Neural progenitor cell (in vitro differentiated cells): ENCODE measurements around the gene KAT7.

Experiments
- EZH2phosphoT487 ChIP-seq: fragments of 200-600 bp; sonication (generic); IDR thresholded peaks from 2 replicates; pipeline ENCODE4 v1.6.1; 2017; ENCODE audit warnings: antibody characterized with exemption
- TF ChIP-seq, protein P1 (sequence below): fragments of 200-600 bp; sonication (generic); IDR thresholded peaks from 2 replicates; pipeline ENCODE4 v1.5.1; 2017; ENCODE audit warnings: antibody characterized with exemption, mild to moderate bottlenecking

GRCh38 chr17:49775546-49776260 lies 12.8 kb upstream of the KAT7 start:
- TF ChIP-seq EZH2phosphoT487: no peak
- TF ChIP-seq, protein P1, sequence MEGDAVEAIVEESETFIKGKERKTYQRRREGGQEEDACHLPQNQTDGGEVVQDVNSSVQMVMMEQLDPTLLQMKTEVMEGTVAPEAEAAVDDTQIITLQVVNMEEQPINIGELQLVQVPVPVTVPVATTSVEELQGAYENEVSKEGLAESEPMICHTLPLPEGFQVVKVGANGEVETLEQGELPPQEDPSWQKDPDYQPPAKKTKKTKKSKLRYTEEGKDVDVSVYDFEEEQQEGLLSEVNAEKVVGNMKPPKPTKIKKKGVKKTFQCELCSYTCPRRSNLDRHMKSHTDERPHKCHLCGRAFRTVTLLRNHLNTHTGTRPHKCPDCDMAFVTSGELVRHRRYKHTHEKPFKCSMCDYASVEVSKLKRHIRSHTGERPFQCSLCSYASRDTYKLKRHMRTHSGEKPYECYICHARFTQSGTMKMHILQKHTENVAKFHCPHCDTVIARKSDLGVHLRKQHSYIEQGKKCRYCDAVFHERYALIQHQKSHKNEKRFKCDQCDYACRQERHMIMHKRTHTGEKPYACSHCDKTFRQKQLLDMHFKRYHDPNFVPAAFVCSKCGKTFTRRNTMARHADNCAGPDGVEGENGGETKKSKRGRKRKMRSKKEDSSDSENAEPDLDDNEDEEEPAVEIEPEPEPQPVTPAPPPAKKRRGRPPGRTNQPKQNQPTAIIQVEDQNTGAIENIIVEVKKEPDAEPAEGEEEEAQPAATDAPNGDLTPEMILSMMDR: no peak
